Suprapubic skin (tissue), 4 donors: ENCODE results near the gene PI4KB. TPM values are rescaled to one million over a fixed set of nuclear protein-coding genes. Genes with fewer than 3 reads are reported as not detected.

ENCODE experiments used
- DNase-seq, 2 donors: peaks; one replicate each; pipeline ENCODE4 v3.0.0-alpha.2; 2019; ENCODE audit warnings: low spot score in 2 of 2
- H3K27ac ChIP-seq: fragments of 200-600 bp; sonication (generic); one replicate; pipeline ENCODE4 v1.5.1; 2019
- H3K27me3 ChIP-seq: fragments of 200-600 bp; sonication (generic); one replicate; pipeline ENCODE4 v1.5.1; 2019
- H3K36me3 ChIP-seq: fragments of 200-600 bp; sonication (generic); one replicate; pipeline ENCODE4 v1.5.1; 2019
- H3K4me1 ChIP-seq: fragments of 200-600 bp; sonication (generic); one replicate; pipeline ENCODE4 v1.5.1; 2019
- H3K4me3 ChIP-seq: fragments of 200-600 bp; sonication (generic); one replicate; pipeline ENCODE4 v1.5.1; 2019; ENCODE audit warnings: mild to moderate bottlenecking
- H3K9me3 ChIP-seq: fragments of 200-600 bp; sonication (generic); one replicate; pipeline ENCODE4 v1.5.1; 2019
- CTCF ChIP-seq, 2 donors: fragments of 200-600 bp in 1 of 2; fragments of 450-650 bp in 1 of 2; sonication (generic) in 1 of 2; IDR thresholded peaks; one replicate each; pipeline ENCODE4 v1.5.1; 2016 to 2019; ENCODE audit warnings: antibody characterized with exemption in 2 of 2, mild to moderate bottlenecking in 1 of 2, moderate library complexity in 1 of 2
- EP300 ChIP-seq: sonication (generic); formaldehyde crosslinking; IDR thresholded peaks from one replicate; pipeline ENCODE4 v1.6.1; 2017; ENCODE audit warnings: antibody characterized with exemption
- POLR2A ChIP-seq, 2 donors: fragments of 450-650 bp; IDR thresholded peaks; one replicate each; pipeline ENCODE4 v1.6.1; 2017; ENCODE audit warnings: antibody characterized with exemption in 2 of 2, mild to moderate bottlenecking in 2 of 2, moderate library complexity in 2 of 2
- POLR2AphosphoS5 ChIP-seq, 3 donors: sonication (generic); formaldehyde crosslinking; IDR thresholded peaks; one replicate each; pipeline ENCODE4 v1.6.1; 2017; ENCODE audit warnings: antibody characterized with exemption in 3 of 3
- WGBS: methylation state at CpG from one replicate; pipeline ENCODE4 v1.1.5; 2018; 5-methylcytosine and 5-hydroxymethylcytosine counted together
- total RNA-seq, 4 donors: library from RNA; depleted of rRNA; stranded (reverse); fragments of >200 nt; gene quantifications; one replicate each; pipeline ENCODE4 v1.1.0, GENCODE V29; 2016

PI4KB gene
- total RNA-seq, 4 donors from 2014 or later = 50.0 to 102 (median 60.3) TPM

GRCh38 chr1:151325646-151326429 lies 1.4 kb downstream of the PI4KB start:
- TF ChIP-seq EP300 (no peak), POLR2AphosphoS5 (IDR thresholded peaks at IDR 0.05) (no peak), CTCF (IDR thresholded peaks at IDR 0.05) (no peak), POLR2A (IDR thresholded peaks at IDR 0.05) (no peak)
- Histone ChIP-seq H3K4me3 (peak overlapping the region; percentile 86), H3K9me3 (no peaks in the 10 kb centered on the region), H3K27me3 (no peaks in the 10 kb centered on the region), H3K36me3 (peaks cover 22% of the 10 kb centered on the region), H3K4me1 (peaks cover 43% of the 10 kb centered on the region), H3K27ac (peak overlapping the region; percentile 97)
- no peak for DNase-seq
- WGBS = 16% methylated on average over 5 of the region's 5 CpGs

GRCh38 chr1:151325231-151325630 lies 2.0 kb downstream of the PI4KB start:
- DNase-seq = no peak
- TF ChIP-seq POLR2A (IDR thresholded peaks at IDR 0.05) = no peak
- TF ChIP-seq POLR2AphosphoS5 (IDR thresholded peaks at IDR 0.05) = no peak
- TF ChIP-seq CTCF (IDR thresholded peaks at IDR 0.05) = no peak
- no peak for TF ChIP-seq EP300
- H3K4me3 ChIP-seq = no peak overlapping the region
- H3K27ac ChIP-seq = no peak overlapping the region
- no peaks in the 10 kb centered on the region for H3K9me3 ChIP-seq
- no peaks in the 10 kb centered on the region for H3K27me3 ChIP-seq
- WGBS = 84% methylated on average over 7 of the region's 7 CpGs
- H3K4me1 ChIP-seq = peaks cover 49% of the 10 kb centered on the region
- H3K36me3 ChIP-seq = peaks cover 24% of the 10 kb centered on the region

- 83% methylated on average over 4 of the region's 4 CpGs for WGBS
- Histone ChIP-seq H3K4me3 (no peak overlapping the region), H3K27ac (no peak overlapping the region), H3K9me3 (no peaks in the 10 kb centered on the region), H3K4me1 (peaks cover 57% of the 10 kb centered on the region), H3K27me3 (no peaks in the 10 kb centered on the region), H3K36me3 (peaks cover 32% of the 10 kb centered on the region)
- no peak for DNase-seq
- TF ChIP-seq EP300 = no peak
- TF ChIP-seq POLR2AphosphoS5 (IDR thresholded peaks at IDR 0.05) = no peak
- no peak for TF ChIP-seq CTCF (IDR thresholded peaks at IDR 0.05)
- no peak for TF ChIP-seq POLR2A (IDR thresholded peaks at IDR 0.05)
Measured at GRCh38 chr1:151324390-151324930, 2.8 kb downstream of the PI4KB start.

GRCh38 chr1:151318975-151319374 lies 8.2 kb downstream of the PI4KB start:
- H3K4me3 ChIP-seq = no peak overlapping the region
- TF ChIP-seq CTCF (IDR thresholded peaks at IDR 0.05) (no peak), POLR2AphosphoS5 (IDR thresholded peaks at IDR 0.05) (no peak), POLR2A (IDR thresholded peaks at IDR 0.05) (no peak), EP300 (no peak)
- DNase-seq = no peak
- H3K27ac ChIP-seq = no peak overlapping the region
- H3K36me3 ChIP-seq = peaks cover 69% of the 10 kb centered on the region
- WGBS = 70% methylated on average over 3 of the region's 3 CpGs
- H3K9me3 ChIP-seq = no peaks in the 10 kb centered on the region
- no peaks in the 10 kb centered on the region for H3K27me3 ChIP-seq
- H3K4me1 ChIP-seq = peaks cover 30% of the 10 kb centered on the region

- H3K4me3 ChIP-seq = no peak overlapping the region
- no peak for TF ChIP-seq POLR2A (IDR thresholded peaks at IDR 0.05)
- no peak for TF ChIP-seq CTCF (IDR thresholded peaks at IDR 0.05)
- no peak for TF ChIP-seq EP300
- TF ChIP-seq POLR2AphosphoS5 (IDR thresholded peaks at IDR 0.05) = no peak
- peaks cover 55% of the 10 kb centered on the region for H3K4me1 ChIP-seq
- H3K27ac ChIP-seq = no peak overlapping the region
- WGBS = 93% methylated on average over 12 of the region's 17 CpGs
- H3K27me3 ChIP-seq = no peaks in the 10 kb centered on the region
- H3K9me3 ChIP-seq = no peaks in the 10 kb centered on the region
- H3K36me3 ChIP-seq = peaks cover 69% of the 10 kb centered on the region
- no peak for DNase-seq
Measured at GRCh38 chr1:151315565-151316235, 11.5 kb downstream of the PI4KB start.
